CD4-positive, alpha-beta T cell treated with Interferon alpha-2 for 1 hour (primary cell): ENCODE measurements around the gene SIRT7.
"Not testable (repeated sequence)": the region's sequence is repeated elsewhere in the genome, so short reads cannot be mapped to it uniquely, and the experiment has no call there.

Experiments used
- DNase-seq, 2 donors: peaks; one replicate each; pipeline ENCODE4 v3.0.0-alpha.2; 2020 to 2022

Gene SIRT7

DNA sequence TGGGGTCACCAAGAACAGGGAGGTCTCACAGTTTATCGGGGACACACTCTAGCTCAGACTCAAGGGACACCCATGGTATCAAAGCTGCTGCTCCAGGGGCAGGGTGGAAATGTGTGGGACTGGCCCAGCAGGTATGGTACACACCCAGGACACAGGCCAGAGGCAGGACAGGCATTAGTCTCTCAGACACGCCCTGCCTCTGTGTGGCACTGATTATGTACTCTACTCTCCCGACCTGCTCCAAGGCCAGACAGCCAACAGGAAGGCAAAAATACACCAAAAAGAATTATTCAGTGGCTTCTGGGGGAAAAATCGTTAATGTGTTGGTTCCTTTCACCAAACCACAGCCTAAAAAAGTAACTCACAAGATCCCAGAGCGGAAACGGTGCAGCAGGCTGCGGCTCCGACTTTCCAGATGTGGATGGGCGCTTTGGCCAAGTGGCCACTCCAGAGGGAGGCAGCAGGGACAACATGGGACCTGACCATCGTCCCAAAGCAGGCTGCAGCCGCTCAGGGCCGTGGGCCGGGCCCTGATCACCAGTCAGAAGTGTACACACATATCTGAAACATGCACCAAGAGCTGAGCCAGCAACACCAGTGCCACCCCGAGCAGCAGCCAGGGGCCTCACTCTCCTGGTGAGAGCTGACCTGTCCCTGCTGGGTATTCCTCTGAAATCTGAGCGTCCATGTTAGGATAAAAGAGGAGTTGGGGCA is 1.0 kb upstream of the SIRT7 start:
- DNase-seq = no peak

DNA sequence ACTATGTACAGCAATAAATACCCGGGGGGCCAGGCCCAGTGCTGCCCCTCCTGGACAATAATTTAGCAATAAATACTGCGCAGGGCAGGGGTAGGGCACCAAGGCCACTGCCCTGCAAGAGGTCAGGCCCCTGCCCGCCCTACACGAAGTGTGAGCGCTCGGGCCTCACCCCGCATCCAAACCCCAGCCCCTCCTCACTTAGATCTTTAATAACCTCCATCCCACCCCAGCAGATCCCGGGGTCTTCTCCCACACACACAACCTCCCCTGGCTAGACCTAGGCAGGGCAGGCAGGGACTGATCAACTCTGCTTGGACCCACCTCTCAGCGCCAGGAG is 325 bp upstream of the SIRT7 start:
- DNase-seq = not testable (repeated sequence)

- DNase-seq = no peak
Measured at GRCh38 chr17:81916234-81917001, 1.6 kb downstream of the SIRT7 start.

GRCh38 chr17:81915331-81915730 is 2.6 kb downstream of the SIRT7 start:
- no peak for DNase-seq

GRCh38 chr17:81914103-81914850 is 3.7 kb downstream of the SIRT7 start:
- no peak for DNase-seq

- no peak for DNase-seq
Measured at GRCh38 chr17:81913394-81914102, 4.4 kb downstream of the SIRT7 start.

DNA sequence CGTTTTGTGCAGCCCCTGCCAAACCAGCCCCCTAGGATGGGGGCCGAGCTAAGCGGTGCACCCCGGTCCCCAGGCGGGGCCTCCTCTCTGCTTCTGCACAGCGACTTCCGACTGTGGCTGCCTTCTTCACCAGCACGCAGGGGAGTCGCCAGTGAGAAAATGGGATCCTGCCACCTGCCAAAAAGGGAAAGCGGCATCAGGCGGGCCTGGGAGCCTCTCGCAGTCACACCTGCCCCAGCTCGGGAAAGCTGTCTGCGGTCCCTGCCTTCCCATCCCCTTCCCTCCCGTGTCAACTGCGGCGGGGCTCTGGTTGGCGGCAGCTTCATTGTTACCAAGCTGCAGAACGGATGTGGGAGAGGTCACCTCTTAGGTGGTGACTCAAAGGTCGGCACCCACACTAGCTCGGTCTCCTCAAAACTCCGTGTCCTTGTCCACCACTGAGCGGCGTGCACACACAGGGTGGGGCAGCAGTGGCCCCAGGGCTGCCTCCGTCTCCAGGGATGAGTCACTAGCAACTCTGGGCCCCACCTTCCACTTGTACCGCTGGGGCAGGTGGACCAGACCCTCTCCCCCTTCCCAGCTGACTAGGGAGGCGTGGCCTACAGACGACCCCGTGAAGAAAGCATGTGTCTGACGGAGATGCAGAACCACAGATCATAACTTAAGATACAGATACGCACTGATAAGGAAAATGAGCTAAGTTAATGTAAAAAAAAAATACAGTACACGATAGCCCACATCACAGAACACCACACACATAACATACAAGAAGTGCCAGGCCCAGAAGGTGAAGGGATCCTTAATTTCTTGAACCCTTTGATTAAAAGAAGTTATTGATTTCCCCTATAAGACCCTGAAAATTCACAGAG is 5.3 kb downstream of the SIRT7 start:
- DNase-seq = no peak

GRCh38 chr17:81911969-81912368 is 6.0 kb downstream of the SIRT7 start:
- no peak for DNase-seq

DNA sequence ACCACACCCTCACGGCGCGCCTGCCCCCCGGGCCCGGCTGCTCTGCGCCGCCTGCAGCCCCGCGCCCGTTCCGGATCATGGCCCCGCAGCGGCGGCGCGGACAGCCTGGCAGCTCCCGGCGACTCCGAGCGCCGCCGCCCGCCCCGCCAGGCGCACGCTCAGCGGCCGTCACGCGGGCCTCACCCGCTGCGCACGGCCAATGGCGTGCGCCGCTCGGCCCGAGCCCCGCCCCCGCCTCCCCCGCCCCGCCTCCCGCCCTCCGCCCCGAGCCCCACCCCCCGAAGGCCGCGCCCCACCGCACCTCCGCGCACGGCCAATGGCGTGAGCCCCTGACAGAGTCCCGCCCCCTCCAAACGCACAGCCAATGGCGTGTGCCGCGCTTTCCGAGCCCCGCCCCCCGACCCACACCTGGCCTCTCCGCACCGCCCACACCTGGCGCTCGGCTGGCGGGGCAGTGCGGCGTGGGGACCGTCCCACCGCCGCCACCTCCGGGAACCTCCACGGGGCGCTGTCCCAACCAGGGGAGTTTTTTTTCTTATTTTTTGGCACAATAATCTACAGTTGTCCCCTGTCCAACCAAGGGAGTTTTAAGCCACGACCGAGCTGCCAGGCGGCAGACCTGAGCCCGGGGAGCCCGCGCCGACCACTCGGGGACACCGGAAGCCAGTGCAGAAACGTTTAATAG is 6.6 kb downstream of the SIRT7 start, which contains the start of gene PCYT2:
PCYT2 (minus strand) TSS at position 123 of the 685 bp plus-strand sequence; CDS start at position 79, 44 bp downstream.
- DNase-seq = peak; percentile 92 to 95

DNA sequence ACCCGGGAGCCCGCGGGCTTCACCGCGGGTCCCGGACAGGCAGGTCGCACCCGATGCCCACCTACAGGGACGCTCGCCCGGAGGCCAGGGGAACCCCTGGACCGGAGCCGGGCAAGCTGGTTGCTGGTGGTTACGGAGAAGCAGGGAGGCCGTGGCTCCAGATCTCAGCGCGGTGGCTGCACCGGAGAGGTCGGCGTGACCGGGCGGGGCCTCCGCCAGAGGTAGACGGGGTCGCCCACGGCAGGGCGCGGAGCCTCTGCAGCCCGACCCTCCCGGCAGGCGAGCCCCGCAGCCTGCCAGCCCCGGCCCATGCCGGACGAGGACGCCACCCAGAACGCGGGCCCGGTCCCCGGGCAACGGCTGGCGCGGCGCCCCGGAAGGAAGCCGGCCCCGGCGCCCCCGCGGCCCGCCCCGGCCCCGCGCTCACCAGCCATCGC is 7.1 kb downstream of the SIRT7 start:
- DNase-seq = no peak

DNA sequence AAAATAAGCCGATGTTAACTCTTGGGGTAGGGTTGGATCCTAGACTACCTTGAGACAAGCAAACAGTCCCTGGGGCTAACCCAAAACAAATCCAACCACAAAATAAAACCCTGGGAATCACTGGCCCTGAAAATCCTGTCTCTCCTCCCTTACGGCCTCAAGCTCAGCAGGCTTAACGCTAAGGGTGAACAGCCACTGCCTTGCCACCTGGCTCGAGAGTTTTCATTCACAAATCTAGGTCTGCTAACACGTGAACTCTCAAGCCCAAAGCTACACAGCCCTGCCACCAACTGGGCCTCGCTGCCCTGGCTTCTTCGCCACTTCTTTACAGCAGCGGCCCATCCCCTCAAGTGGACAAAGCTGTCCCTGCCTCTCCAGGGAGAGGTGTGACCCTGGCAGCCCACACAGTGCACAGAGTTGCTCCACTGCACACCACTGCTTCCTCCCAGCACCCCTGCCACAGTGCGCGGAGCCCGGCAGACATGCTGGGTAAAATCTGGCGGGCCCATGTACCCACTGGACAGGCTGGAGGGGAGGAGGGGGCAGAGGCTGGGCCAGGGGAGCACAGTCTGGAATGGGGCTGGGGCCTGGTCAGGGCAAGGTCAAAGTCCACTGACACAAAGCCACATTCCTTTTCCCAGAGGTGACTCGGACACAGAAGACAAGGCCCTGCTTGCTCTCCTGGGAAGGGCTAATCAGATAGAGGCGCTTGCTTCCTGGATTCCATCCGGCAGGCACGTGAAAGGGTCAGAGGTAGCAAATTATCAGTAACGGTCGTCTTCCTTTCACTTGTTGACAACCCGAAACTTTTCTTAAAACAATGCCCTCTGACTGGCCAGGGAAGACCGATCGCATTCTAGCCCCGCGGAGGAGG is 7.8 kb downstream of the SIRT7 start:
- DNase-seq = no peak

GRCh38 chr17:81909231-81909630 is 8.7 kb downstream of the SIRT7 start:
- DNase-seq = no peak

GRCh38 chr17:81908793-81909192 is 9.2 kb downstream of the SIRT7 start:
- no peak for DNase-seq

- DNase-seq = no peak
Measured at GRCh38 chr17:81907219-81908145, 10.5 kb downstream of the SIRT7 start.

- no peak for DNase-seq
Measured at GRCh38 chr17:81906476-81907218, 11.3 kb downstream of the SIRT7 start.

GRCh38 chr17:81905993-81906392 is 12.0 kb downstream of the SIRT7 start:
- no peak for DNase-seq

GRCh38 chr17:81905424-81905875 is 12.5 kb downstream of the SIRT7 start:
- DNase-seq = no peak
